OCI-LY1 (cell line): ENCODE data around the gene RAN.
"Not testable (repeated sequence)": the region's sequence is repeated elsewhere in the genome, so short reads cannot be mapped to it uniquely, and the experiment has no call there.

Experiments
- H2AFZ ChIP-seq: fragments of 200-600 bp; sonication (generic), shearing (Covaris generic); 2 replicates; pipeline ENCODE4 v1.6.0; 2014; ENCODE audit warnings: antibody characterized with exemption, mild to moderate bottlenecking, low read length
- H3F3A ChIP-seq: fragments of 200-600 bp; sonication (generic), shearing (Covaris generic); 2 replicates; pipeline ENCODE4 v1.6.0; 2014; ENCODE audit warnings: mild to moderate bottlenecking, antibody characterized with exemption, low read length, moderate library complexity; ENCODE audit not compliant: insufficient read depth
- H3K27ac ChIP-seq: fragments of 200-600 bp; sonication (generic); 2 replicates; pipeline ENCODE4 v1.5.1; 2014; ENCODE audit warnings: low read length, mixed run types, mild to moderate bottlenecking, low read depth; ENCODE audit not compliant: poor library complexity, severe bottlenecking
- H3K27me3 ChIP-seq: fragments of 200-600 bp; sonication (generic); 2 replicates; pipeline ENCODE4 v1.6.0; 2014; ENCODE audit warnings: antibody characterized with exemption, mild to moderate bottlenecking, low read length, moderate library complexity; ENCODE audit not compliant: insufficient read depth
- H3K36me3 ChIP-seq: fragments of 200-600 bp; sonication (generic); 2 replicates; pipeline ENCODE4 v1.6.1; 2014; ENCODE audit warnings: mild to moderate bottlenecking, antibody characterized with exemption, low read length, moderate library complexity, mixed read lengths; ENCODE audit not compliant: insufficient read depth
- H3K4me1 ChIP-seq: fragments of 200-600 bp; sonication (generic); 2 replicates; pipeline ENCODE4 v1.5.1; 2014; ENCODE audit warnings: mild to moderate bottlenecking, low read length, moderate library complexity; ENCODE audit not compliant: insufficient read depth, severe bottlenecking
- H3K4me2 ChIP-seq: fragments of 200-600 bp; sonication (generic), shearing (Covaris generic); 2 replicates; pipeline ENCODE4 v1.6.1; 2014; ENCODE audit warnings: low read length
- H3K4me3 ChIP-seq: fragments of 200-600 bp; sonication (generic); 2 replicates; pipeline ENCODE4 v1.5.1; 2014; ENCODE audit warnings: low read length, low read depth, mild to moderate bottlenecking, mixed read lengths; ENCODE audit not compliant: poor library complexity, severe bottlenecking
- H3K79me2 ChIP-seq: fragments of 200-600 bp; shearing (Covaris generic); 2 replicates; pipeline ENCODE4 v1.6.1; 2016; ENCODE audit warnings: mixed run types, low read length, mixed read lengths; ENCODE audit not compliant: insufficient read depth
- H3K9ac ChIP-seq: fragments of 200-600 bp; sonication (generic), shearing (Covaris generic); 2 replicates; pipeline ENCODE4 v1.6.1; 2014; ENCODE audit warnings: mild to moderate bottlenecking, low read length, mixed read lengths
- H3K9me2 ChIP-seq: fragments of 200-600 bp; sonication (generic), shearing (Covaris generic); 2 replicates; pipeline ENCODE4 v1.6.1; 2014; ENCODE audit warnings: low read depth, mild to moderate bottlenecking, low read length, mixed read lengths
- H3K9me3 ChIP-seq: fragments of 200-600 bp; shearing (Covaris generic); 2 replicates; pipeline ENCODE4 v1.6.1; 2014; ENCODE audit warnings: low read length, mixed read lengths
- H4K20me1 ChIP-seq: fragments of 200-600 bp; sonication (generic), shearing (Covaris generic); 2 replicates; pipeline ENCODE4 v1.6.0; 2016; ENCODE audit warnings: mild to moderate bottlenecking, low read length; ENCODE audit not compliant: insufficient read depth
- EZH2 ChIP-seq: fragments of 200-600 bp; sonication (generic), shearing (Covaris generic); IDR thresholded peaks from 2 replicates; pipeline ENCODE4 v1.8.0; 2017; ENCODE audit warnings: borderline replicate concordance, mixed run types, mild to moderate bottlenecking, antibody characterized with exemption, low read length, moderate library complexity, mixed read lengths
- TF ChIP-seq, protein P1 (sequence below): fragments of 200-600 bp; sonication (generic), shearing (Covaris generic); IDR thresholded peaks from 2 replicates; pipeline ENCODE4 v1.5.1; 2017; ENCODE audit warnings: mild to moderate bottlenecking, antibody characterized with exemption, low read length, moderate library complexity, mixed read lengths

The RAN gene

GRCh38 chr12:130862161-130862560, 9.7 kb upstream of the RAN start:
- no peaks in the 10 kb centered on the region for H3F3A ChIP-seq
- no peak overlapping the region for H3K4me2 ChIP-seq
- no peaks in the 10 kb centered on the region for H3K79me2 ChIP-seq
- H3K9ac ChIP-seq: no peak overlapping the region
- H3K4me3 ChIP-seq: no peak overlapping the region
- no peaks in the 10 kb centered on the region for H4K20me1 ChIP-seq
- peaks cover 6% of the 10 kb centered on the region; the same call in 1 of the 2 replicates for H3K9me3 ChIP-seq
- H3K4me1 ChIP-seq: no peaks in the 10 kb centered on the region
- H3K27me3 ChIP-seq: peaks cover 8% of the 10 kb centered on the region; the same call in 1 of the 2 replicates
- TF ChIP-seq EZH2: no peak
- TF ChIP-seq, protein P1, sequence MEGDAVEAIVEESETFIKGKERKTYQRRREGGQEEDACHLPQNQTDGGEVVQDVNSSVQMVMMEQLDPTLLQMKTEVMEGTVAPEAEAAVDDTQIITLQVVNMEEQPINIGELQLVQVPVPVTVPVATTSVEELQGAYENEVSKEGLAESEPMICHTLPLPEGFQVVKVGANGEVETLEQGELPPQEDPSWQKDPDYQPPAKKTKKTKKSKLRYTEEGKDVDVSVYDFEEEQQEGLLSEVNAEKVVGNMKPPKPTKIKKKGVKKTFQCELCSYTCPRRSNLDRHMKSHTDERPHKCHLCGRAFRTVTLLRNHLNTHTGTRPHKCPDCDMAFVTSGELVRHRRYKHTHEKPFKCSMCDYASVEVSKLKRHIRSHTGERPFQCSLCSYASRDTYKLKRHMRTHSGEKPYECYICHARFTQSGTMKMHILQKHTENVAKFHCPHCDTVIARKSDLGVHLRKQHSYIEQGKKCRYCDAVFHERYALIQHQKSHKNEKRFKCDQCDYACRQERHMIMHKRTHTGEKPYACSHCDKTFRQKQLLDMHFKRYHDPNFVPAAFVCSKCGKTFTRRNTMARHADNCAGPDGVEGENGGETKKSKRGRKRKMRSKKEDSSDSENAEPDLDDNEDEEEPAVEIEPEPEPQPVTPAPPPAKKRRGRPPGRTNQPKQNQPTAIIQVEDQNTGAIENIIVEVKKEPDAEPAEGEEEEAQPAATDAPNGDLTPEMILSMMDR: no peak
- H3K27ac ChIP-seq: no peak overlapping the region
- no peak overlapping the region for H2AFZ ChIP-seq
- H3K9me2 ChIP-seq: no peaks in the 10 kb centered on the region
- peaks cover 4% of the 10 kb centered on the region; the same call in 1 of the 2 replicates for H3K36me3 ChIP-seq

DNA sequence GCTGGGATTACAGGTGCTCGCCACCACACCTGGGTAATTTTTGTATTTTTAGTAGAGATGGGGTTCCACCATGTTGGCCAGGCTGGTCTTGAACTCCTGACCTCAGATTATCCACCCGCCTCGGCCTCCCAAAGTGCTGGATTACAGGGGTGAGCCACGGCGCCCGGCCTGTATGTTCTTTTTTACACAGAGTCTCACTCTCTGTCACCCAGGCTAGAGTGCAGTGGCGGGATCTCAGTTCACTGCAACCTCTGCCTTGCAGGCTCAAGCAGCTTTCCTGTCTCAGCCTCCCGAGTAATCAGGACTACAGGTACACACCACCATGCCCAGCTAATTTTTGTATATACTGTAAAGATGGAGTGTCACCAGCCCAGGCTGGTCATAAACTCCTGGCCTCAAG, 9.1 kb upstream of the RAN start:
- not testable (repeated sequence) for H3K9me3 ChIP-seq

GRCh38 chr12:130863298-130863697, 8.6 kb upstream of the RAN start:
- H3K9me2 ChIP-seq: no peaks in the 10 kb centered on the region
- no peaks in the 10 kb centered on the region for H3K9me3 ChIP-seq
- no peak overlapping the region for H3K4me2 ChIP-seq
- H3K9ac ChIP-seq: no peak overlapping the region
- no peak overlapping the region for H3K27ac ChIP-seq
- peaks cover 4% of the 10 kb centered on the region; the same call in 1 of the 2 replicates for H3K27me3 ChIP-seq
- TF ChIP-seq, protein P1: peak; percentile 36; the same call in 1 of the 2 replicates
- TF ChIP-seq EZH2: no peak
- H3K4me3 ChIP-seq: no peak overlapping the region
- H3K36me3 ChIP-seq: no peaks in the 10 kb centered on the region
- no peak overlapping the region for H2AFZ ChIP-seq
- no peaks in the 10 kb centered on the region for H3K4me1 ChIP-seq
- H3K79me2 ChIP-seq: no peaks in the 10 kb centered on the region
- no peaks in the 10 kb centered on the region for H4K20me1 ChIP-seq
- no peaks in the 10 kb centered on the region for H3F3A ChIP-seq

More for the DNA sequence above, 9.1 kb upstream of the RAN start:
- not testable (repeated sequence) for H3K79me2 ChIP-seq, H3K4me1 ChIP-seq, H3K9ac ChIP-seq, H3K27ac ChIP-seq, H3K27me3 ChIP-seq, H2AFZ ChIP-seq, H3F3A ChIP-seq, H3K4me3 ChIP-seq, H3K4me2 ChIP-seq, H3K9me2 ChIP-seq, H3K36me3 ChIP-seq, H4K20me1 ChIP-seq

DNA sequence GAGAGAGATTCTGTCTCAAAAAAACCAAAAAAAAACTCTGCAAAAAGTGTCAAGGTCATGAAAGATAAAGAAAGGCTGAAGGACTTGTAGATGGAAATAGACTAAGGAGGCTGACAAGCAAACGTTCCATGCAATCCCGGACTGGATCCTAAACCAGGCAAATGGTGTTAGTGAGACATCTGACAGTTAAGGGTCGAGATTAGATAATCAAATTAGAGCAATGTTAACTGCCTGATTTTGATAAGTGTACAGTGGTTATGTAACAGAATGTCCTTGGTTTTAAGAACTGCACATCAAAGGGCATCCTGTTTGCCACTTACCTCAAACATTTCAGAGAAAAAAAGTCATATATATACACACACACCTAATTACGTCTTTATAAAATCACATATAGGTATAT, 3.5 kb upstream of the RAN start:
- Histone ChIP-seq H4K20me1 (no peaks in the 10 kb centered on the region), H3K27ac (no peak overlapping the region), H3F3A (peaks cover under 1% of the 10 kb centered on the region; the same call in 1 of the 2 replicates), H3K4me2 (no peak overlapping the region), H3K9ac (no peak overlapping the region), H3K4me3 (no peak overlapping the region), H2AFZ (no peak overlapping the region), H3K79me2 (peaks cover 9% of the 10 kb centered on the region), H3K27me3 (no peaks in the 10 kb centered on the region), H3K9me3 (no peaks in the 10 kb centered on the region), H3K36me3 (peaks cover 11% of the 10 kb centered on the region), H3K4me1 (peaks cover 24% of the 10 kb centered on the region), H3K9me2 (no peaks in the 10 kb centered on the region)
- TF ChIP-seq, protein P1: no peak
